GM12891 (cell line): ENCODE results near the gene FBXO15.

ENCODE experiments used
- PAX5 ChIP-seq: IDR thresholded peaks from 2 replicates; pipeline ENCODE4 v1.6.1; 2011; ENCODE audit warnings: low read length, moderate library complexity, mild to moderate bottlenecking; ENCODE audit not compliant: insufficient read depth, severe bottlenecking
- POLR2A ChIP-seq: IDR thresholded peaks from 2 replicates; pipeline ENCODE4 v1.6.1; 2011; ENCODE audit warnings: low read depth, low read length, control low read depth
- POLR2AphosphoS5 ChIP-seq: IDR thresholded peaks from 2 replicates; pipeline ENCODE4 v1.6.1; 2011; ENCODE audit warnings: low read depth, low read length, control low read depth
- SPI1 ChIP-seq: IDR thresholded peaks from 2 replicates; pipeline ENCODE4 v1.6.1; 2011; ENCODE audit warnings: low read depth, low read length, control low read depth
- TAF1 ChIP-seq: IDR thresholded peaks from 2 replicates; pipeline ENCODE4 v1.6.1; 2011; ENCODE audit warnings: low read depth, low read length, control low read depth

DNA sequence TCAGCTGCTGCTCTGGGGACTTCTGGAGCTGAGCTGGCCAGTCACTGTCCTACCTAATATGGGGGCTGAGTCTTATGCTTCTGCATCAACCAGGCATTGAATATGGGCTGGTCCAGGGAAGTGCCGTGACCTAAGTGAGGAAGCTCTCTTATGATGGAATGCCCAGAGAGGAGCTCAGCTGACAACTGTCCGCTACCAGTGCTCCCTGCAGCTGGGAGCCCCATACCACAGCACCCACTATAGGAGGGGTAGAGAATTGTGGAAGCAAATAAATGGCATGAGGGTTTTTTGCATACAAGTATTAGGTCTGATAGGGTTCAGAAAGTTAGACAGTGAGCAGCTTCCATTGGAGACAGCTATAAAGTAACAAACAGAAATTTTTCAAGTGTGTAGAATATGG, 5.2 kb upstream of the FBXO15 start:
- TF ChIP-seq POLR2A (no peak), POLR2AphosphoS5 (no peak), SPI1 (no peak), TAF1 (no peak), PAX5 (no peak)
